Measurements from ENCODE around the gene ACTN3. TPM values are rescaled to one million over a fixed set of nuclear protein-coding genes. Genes with fewer than 3 reads are reported as not detected.

The ACTN3 gene
- polyA plus RNA-seq, 1 donor from 2014 or later, result not detected

- Histone ChIP-seq H4K20me1 (ENCODE audit: insufficient read depth) (no peaks in the 10 kb centered on the region), H3F3A (ENCODE audit: insufficient read depth, low read length, poor library complexity, severe bottlenecking) (no peaks in the 10 kb centered on the region), H3K27ac (ENCODE audit: low read length) (no peak overlapping the region), H3K4me3 (ENCODE audit: low read length) (no peak overlapping the region), H3K79me2 (replicated peaks; ENCODE audit: insufficient read depth, low read length) (no peaks in the 10 kb centered on the region), H3K4me2 (ENCODE audit: low read length) (no peak overlapping the region), H2AFZ (ENCODE audit: low read depth, low read length) (no peak overlapping the region), H3K27me3 (ENCODE audit: insufficient read depth, low read depth, low read length) (no peaks in the 10 kb centered on the region), H3K9ac (ENCODE audit: low read length) (no peak overlapping the region), H3K36me3 (ENCODE audit: insufficient read depth, low read length) (no peaks in the 10 kb centered on the region), H3K9me2 (ENCODE audit: insufficient read depth, low read length) (no peaks in the 10 kb centered on the region), H3K9me3 (ENCODE audit: low read length) (no peaks in the 10 kb centered on the region)
- TF ChIP-seq SMC3 (conservative IDR thresholded peaks at IDR 0.05; ENCODE audit: poor library complexity) (no peak), POLR2AphosphoS5 (IDR thresholded peaks at IDR 0.05) (no peak), MXI1 (conservative IDR thresholded peaks at IDR 0.05; ENCODE audit: poor library complexity, severe bottlenecking) (no peak), EP300 (conservative IDR thresholded peaks at IDR 0.05; ENCODE audit: poor library complexity, severe bottlenecking) (no peak), EZH2 (IDR thresholded peaks at IDR 0.05; ENCODE audit: borderline replicate concordance, insufficient read depth, low read length, poor library complexity, severe bottlenecking) (no peak), REST (IDR thresholded peaks at IDR 0.05; ENCODE audit: borderline replicate concordance) (no peak), TAF1 (IDR thresholded peaks at IDR 0.05; ENCODE audit: low read depth) (no peak), RAD21 (conservative IDR thresholded peaks at IDR 0.05) (no peak), CTCF (IDR thresholded peaks at IDR 0.05; ENCODE audit: poor library complexity, severe bottlenecking) (no peak)
These were observed 54.0 kb downstream of the ACTN3 start for GRCh38 chr11:66600631-66601233.

GRCh38 chr11:66603072-66603471 lies 56.4 kb downstream of the ACTN3 start:
- Histone ChIP-seq H2AFZ (ENCODE audit: low read depth, low read length) (no peak overlapping the region), H3K9me2 (ENCODE audit: insufficient read depth, low read length) (no peaks in the 10 kb centered on the region), H3K27me3 (ENCODE audit: insufficient read depth, low read depth, low read length) (no peaks in the 10 kb centered on the region), H3K27ac (ENCODE audit: low read length) (no peak overlapping the region), H3K9me3 (ENCODE audit: low read length) (no peaks in the 10 kb centered on the region), H3K79me2 (replicated peaks; ENCODE audit: insufficient read depth, low read length) (no peaks in the 10 kb centered on the region), H3F3A (ENCODE audit: insufficient read depth, low read length, poor library complexity, severe bottlenecking) (no peaks in the 10 kb centered on the region), H3K4me3 (ENCODE audit: low read length) (no peak overlapping the region), H3K36me3 (ENCODE audit: insufficient read depth, low read length) (no peaks in the 10 kb centered on the region), H4K20me1 (ENCODE audit: insufficient read depth) (no peaks in the 10 kb centered on the region), H3K4me2 (ENCODE audit: low read length) (no peak overlapping the region), H3K9ac (ENCODE audit: low read length) (no peak overlapping the region)
- no peak for TF ChIP-seq EZH2 (IDR thresholded peaks at IDR 0.05; ENCODE audit: borderline replicate concordance, insufficient read depth, low read length, poor library complexity, severe bottlenecking)
- no peak for TF ChIP-seq EP300 (conservative IDR thresholded peaks at IDR 0.05; ENCODE audit: poor library complexity, severe bottlenecking)
- no peak for TF ChIP-seq SMC3 (conservative IDR thresholded peaks at IDR 0.05; ENCODE audit: poor library complexity)
- no peak for TF ChIP-seq TAF1 (IDR thresholded peaks at IDR 0.05; ENCODE audit: low read depth)
- no peak for TF ChIP-seq CTCF (IDR thresholded peaks at IDR 0.05; ENCODE audit: poor library complexity, severe bottlenecking)
- no peak for TF ChIP-seq POLR2AphosphoS5 (IDR thresholded peaks at IDR 0.05)
- TF ChIP-seq REST (IDR thresholded peaks at IDR 0.05; ENCODE audit: borderline replicate concordance), result no peak
- TF ChIP-seq MXI1 (conservative IDR thresholded peaks at IDR 0.05; ENCODE audit: poor library complexity, severe bottlenecking), result no peak
- no peak for TF ChIP-seq RAD21 (conservative IDR thresholded peaks at IDR 0.05)

Measured in neural cell (in vitro differentiated cells).